ENCODE data around the gene ZNF511.

GRCh38 chr10:133335246-133336117, 26.8 kb downstream of the ZNF511 start:
- TF ChIP-seq POLR2AphosphoS5 (IDR thresholded peaks at IDR 0.05): no peak
- no peak for TF ChIP-seq POLR2A (IDR thresholded peaks at IDR 0.05)
- TF ChIP-seq, protein P1, sequence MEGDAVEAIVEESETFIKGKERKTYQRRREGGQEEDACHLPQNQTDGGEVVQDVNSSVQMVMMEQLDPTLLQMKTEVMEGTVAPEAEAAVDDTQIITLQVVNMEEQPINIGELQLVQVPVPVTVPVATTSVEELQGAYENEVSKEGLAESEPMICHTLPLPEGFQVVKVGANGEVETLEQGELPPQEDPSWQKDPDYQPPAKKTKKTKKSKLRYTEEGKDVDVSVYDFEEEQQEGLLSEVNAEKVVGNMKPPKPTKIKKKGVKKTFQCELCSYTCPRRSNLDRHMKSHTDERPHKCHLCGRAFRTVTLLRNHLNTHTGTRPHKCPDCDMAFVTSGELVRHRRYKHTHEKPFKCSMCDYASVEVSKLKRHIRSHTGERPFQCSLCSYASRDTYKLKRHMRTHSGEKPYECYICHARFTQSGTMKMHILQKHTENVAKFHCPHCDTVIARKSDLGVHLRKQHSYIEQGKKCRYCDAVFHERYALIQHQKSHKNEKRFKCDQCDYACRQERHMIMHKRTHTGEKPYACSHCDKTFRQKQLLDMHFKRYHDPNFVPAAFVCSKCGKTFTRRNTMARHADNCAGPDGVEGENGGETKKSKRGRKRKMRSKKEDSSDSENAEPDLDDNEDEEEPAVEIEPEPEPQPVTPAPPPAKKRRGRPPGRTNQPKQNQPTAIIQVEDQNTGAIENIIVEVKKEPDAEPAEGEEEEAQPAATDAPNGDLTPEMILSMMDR (IDR thresholded peaks at IDR 0.05): no peak
- TF ChIP-seq EP300 (IDR thresholded peaks at IDR 0.05; ENCODE audit: low read depth): no peak

All from transverse colon (tissue), 4 donors.